SK-MEL-5 (cell line): ENCODE results near the gene SRRM3. TPM values are rescaled to one million over a fixed set of nuclear protein-coding genes. Genes with fewer than 3 reads are reported as not detected.
"Not testable (repeated sequence)": the region's sequence is repeated elsewhere in the genome, so short reads cannot be mapped to it uniquely, and the experiment has no call there.

Source experiments
- DNase-seq: peaks from one replicate; pipeline ENCODE4 v3.0.0-alpha.2; 2016; ENCODE audit warnings: low read depth, low spot score
- in situ Hi-C: cut with HindIII; loops from 2 replicates; pipeline ENCODE4 v1.10.0; 2016; ENCODE audit warnings: low sequenced_read_pairs, high pct_unique_total_duplicates, low pct_unique_long_range_greater_than_20kb
- polyA plus RNA-seq, 2 experiments: library from polyadenylated mRNA; depleted of rRNA; stranded (reverse); fragments of >200 nt; gene quantifications; 2 replicates each; pipeline ENCODE4 v1.2.3, GENCODE V29; 2015
- total RNA-seq: library from RNA; depleted of rRNA; stranded (reverse); fragments of >200 nt; shearing (Covaris generic); gene quantifications from 2 replicates; pipeline ENCODE4 v1.2.3, GENCODE V29; 2014; rRNA removed

The SRRM3 gene, protein sequence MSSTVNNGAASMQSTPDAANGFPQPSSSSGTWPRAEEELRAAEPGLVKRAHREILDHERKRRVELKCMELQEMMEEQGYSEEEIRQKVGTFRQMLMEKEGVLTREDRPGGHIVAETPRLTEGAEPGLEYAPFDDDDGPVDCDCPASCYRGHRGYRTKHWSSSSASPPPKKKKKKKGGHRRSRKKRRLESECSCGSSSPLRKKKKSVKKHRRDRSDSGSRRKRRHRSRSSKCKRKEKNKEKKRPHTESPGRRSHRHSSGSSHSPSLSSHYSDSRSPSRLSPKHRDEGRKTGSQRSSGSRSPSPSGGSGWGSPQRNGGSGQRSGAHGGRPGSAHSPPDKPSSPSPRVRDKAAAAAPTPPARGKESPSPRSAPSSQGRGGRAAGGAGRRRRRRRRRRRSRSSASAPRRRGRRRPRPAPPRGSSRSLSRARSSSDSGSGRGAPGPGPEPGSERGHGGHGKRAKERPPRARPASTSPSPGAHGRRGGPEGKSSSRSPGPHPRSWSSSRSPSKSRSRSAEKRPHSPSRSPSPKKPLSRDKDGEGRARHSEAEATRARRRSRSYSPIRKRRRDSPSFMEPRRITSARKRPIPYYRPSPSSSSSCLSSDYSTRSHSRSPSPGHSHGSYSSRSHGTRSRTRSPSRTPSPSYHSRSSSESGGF
- total RNA-seq: 13.1 and 16.4 TPM in 2 replicates
- 38.8 and 44.1 TPM in 2 replicates for polyA plus RNA-seq (2015; cell fraction: cytosol; rRNA removed)
- 27.2 and 35.6 TPM in 2 replicates for polyA plus RNA-seq (2015; cell fraction: nucleus; rRNA removed)

DNA sequence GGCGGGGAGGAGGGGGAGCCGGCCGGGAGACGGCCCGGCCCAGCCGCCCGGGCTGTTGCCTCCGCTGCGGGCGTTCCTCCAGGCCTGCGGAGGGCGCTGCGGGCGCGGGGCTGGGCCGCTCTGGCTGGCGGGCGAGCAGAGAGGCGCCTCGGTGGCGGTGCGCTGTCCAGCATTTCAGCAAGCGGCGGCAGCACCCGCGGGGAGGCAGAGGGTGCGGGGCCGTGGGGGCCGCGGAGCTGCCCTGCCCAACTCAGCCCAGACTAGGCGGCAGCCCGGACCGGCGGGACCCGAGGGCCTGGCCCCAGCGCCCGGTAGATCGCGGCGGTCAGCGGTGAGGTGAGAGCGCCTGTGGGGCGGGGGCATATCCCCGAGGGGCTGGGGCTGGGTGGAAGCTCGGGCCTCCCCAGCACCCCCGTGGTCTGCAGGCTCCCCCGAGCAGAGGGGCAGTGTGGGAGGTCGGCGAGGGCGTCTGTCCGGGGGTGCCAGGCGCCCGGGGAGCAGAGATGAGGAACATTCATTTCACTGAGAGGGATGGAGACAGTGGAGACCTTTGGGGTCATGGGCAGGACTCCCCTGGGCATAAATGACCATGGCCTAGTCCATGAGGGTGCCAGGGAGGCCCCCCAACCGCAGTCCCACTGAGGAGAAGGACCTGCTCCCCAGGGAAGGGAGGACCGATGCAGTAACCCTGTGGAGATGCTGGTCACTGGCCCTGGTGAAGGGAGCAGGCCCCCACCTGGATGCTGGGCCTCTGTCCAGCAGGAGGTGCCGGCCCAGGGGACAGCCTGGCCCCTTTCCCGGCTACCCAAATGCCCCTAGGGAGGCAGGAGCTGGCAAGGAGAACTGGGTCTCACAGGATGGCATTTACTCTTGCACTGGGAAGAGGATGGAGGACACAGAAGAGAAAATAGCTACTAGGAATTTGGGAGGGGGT is at the start of gene SRRM3:
Gene SRRM3 (plus strand): TSS at position 165 of the 934 bp plus-strand sequence. CDS start 33,171 bp downstream, outside the sequence.
- peak; percentile 79 for DNase-seq
- in situ Hi-C loops: no loop called here

DNA sequence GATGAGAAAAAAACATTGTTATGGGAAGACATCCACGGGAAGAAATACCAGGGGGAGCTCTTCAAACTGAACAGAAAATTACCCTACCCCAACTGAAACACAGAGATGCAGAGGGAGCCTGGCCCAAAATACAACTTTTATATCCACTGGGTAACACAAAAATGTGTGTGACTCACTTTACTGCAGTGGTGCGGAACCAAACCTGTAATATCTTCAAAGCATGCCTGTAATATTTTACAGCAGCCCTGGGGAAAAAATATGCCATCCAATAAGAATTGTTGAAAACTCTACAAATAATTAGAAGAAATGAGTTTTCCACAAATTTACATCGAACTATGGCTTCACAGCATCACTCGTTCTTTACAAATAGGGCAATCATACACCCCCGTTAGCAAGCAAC is 49.8 kb upstream of the SRRM3 start:
- no peak for DNase-seq
- in situ Hi-C loops: no loop called here

DNA sequence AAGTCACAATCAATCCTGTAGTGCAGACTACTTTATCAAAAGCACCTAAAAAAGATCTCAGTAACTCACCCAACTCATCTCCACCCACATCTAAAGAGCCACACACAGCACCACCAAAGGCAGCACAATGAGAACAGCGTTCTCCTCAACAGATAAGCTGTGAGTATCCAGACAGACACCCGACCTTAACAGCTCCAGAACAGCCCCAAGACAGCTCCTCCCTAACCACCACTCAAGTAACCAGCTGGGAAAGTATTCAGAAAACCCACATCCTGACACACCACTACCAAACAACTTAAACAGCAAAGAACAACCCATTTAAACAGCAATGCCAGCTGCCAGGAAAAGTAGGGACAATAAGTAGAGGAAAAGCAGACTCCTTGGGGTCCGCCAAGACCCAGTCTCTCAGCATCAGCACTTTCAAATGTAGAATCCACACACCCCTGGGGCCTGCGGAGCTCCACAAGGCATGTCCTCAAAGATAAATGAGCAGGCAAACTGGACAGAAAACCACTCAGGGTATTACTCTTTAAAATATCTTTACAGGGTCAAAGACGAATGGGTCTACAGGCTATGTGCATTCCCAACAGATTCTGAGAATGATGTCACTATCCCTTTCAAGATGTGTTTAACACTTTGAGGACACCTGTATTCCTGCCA is 48.0 kb upstream of the SRRM3 start:
- DNase-seq: peak; percentile 37
- in situ Hi-C loops: not testable (repeated sequence)

DNA sequence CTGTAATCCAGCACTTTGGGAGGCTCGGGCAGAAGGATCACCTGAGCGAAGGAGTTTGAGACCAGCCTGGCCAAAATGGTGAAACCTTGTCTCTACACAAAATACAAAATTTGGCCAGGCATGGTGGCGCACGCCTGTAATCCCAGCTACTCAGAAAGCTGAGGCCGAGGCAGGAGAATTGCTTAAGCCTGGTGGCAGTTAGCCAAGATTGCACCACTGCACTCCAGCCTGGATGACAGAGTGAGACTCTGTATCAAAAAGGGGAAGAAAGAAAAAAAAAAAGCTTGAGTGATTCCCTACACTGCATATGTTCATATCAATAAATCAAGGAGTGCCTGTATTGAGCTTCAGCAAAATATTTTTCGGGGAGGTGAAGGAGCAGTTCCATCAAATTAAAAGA is 45.8 kb upstream of the SRRM3 start:
- peak; percentile 32 for DNase-seq
- in situ Hi-C loops: no loop called here

DNA sequence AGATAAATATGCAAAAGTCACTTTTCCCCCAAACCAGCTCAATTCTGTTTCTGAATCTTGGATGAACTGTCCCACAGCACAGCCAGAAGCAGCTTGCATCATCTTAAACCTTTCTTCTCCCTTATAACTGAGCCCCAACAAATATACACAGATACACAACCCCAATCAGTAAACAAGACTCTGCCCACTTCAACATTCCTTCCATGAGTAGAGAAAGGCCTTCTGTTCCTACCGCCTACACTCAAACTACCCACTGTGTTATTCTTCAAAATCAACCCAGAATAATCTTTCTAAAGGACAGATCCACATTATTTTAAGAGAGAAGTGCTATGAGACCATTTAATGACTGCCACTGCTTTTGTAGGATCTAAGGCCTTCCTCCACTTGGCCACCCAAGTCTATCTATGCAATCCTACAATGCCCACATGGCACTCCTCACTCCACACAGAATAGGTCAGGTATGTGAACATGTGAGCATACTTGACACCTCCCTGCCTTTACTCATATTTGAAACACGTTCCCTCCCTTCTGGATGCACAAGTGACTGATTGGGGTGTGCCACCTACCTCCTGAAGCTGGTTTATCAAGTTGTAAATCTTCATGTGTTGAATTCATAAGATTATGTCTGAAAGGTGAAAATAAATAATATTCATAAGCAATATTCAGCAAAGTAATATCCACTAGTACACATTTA is 44.6 kb upstream of the SRRM3 start:
- in situ Hi-C loops: not testable (repeated sequence)
- DNase-seq: peak; percentile 31

DNA sequence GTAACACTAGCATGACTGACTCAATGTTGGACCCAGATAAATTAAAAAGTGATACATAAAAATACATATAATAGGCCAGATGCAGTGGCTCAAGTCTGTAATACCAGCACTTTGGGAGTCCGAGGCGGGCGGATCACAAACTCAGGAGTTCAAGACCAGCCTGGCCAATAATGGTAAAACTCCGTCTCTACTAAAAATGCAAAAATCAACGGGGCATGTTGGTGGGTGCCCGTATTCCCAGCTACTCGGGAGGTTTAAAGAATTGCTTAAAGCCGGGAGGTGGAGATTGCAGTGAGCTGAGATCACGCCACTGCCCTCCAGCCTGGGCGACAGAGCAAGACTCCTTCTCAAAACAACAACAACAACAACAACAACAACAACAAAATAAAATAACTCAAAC is 43.3 kb upstream of the SRRM3 start:
- in situ Hi-C loops, DNase-seq: not testable (repeated sequence)

DNA sequence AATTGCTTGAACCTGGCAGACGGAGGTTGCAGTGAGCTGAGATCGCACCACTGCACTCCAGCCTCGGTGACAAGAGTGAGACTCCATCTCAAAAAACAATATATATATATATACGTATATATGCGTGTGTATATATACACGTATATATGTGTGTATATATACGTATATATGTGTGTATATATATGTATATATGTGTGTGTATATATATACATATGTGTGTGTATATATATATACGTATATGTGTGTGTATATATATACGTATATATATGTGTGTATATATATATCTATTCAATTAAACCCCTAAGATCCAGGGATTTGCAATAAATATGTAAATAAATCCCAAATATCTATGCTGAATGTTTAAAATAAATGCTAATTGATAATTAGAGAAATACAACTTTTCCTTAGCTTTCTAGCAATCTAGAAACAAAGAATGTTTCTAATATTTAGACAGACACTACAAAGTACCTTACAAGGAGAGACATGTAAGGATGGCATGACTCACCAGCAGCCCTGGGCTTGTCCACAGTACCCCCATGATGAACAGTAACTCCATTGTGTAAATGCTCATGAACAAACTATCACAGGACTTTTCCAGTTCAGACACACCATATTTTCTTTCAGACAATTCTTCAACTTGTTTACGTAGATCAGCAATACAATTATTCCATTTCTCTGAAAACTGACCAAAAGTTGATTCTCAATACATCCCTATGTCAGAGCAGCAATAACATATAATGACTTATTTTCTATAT is 39.1 kb upstream of the SRRM3 start:
- in situ Hi-C loops: not testable (repeated sequence)
- DNase-seq: peak; percentile 96

DNA sequence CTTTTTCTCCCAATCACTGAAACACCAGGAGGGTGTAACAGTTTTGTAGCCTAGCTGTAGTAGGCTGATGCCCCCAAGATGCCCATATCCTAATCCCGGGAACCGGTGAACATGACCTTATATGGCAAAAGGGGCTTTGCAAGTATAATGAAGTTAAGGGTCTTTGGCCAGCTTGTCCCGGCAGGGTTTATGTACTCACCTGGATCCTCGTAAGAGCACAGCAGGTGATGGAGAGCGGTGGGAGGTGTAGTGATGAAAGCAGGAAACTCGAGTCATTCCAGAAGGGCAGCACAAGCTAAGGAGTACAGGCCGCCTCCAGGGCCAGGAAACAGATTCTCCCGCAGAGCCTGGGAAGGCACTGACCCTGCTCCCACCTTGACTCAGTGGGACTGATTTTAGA is 37.9 kb upstream of the SRRM3 start:
- in situ Hi-C loops, DNase-seq: not testable (repeated sequence)

DNA sequence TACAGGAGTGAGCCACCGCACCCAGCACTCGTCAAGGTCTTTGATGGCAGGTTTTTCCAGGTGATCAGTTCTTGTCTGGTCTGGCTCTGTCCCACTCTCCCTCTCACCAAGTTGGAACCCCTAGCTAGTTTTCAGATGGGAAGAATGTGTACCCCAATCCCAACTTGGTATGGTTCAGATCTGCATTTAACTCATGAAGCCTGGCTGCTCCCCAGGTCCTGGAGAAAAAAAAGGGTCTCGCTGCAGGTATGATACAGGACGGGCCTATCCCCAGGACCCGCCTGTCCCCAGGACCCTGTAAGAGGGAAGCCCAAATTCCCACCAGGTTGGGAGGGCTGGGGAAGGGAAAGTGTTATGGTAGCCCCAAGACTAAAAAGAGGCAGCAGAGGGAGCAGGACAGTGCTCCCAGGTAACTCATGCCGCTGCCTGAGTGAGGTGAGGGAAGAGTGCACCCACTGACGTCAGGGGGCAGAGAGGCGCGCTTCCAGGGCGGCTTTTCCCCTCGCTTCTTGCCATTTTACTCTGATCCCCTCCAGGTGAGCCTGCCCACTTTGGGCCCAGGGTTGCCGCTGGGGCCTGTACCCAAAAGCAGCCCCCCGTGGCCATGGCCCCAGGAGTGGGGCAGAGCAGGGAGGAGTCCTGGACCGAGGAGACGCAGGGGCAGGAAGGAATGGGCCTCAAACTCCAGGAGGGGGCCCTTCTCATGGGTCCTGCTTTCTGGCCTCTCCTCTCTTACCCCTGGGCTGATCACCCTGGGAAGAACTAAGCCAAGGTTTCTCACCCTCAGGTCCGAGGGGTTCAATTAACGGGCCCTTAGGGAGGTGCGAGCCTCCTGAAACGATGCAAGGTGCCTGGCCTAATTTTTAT is 36.4 kb upstream of the SRRM3 start:
- in situ Hi-C loops: no loop called here
- DNase-seq: no peak

DNA sequence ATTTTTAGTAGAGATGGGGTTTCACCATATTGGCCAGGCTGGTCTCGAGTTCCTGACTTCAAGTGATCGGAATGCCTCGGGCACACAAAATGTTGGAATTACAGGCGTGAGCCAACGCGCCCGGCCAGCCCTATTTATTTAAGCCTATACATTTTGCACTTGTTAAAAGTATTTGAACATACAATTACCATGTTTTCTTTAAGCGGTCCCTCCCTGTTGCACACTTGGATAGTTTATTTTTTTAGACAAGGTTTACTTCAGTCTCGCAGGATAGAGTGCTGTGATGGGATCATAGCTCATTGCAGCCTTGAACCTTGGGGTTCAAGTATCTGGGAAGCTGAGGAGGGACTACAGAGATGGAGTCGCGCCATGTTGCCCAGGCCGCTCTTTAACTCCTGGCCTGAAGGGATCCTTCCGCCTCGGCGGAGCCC is 35.7 kb upstream of the SRRM3 start:
- no peak for DNase-seq
- in situ Hi-C loops: no loop called here

DNA sequence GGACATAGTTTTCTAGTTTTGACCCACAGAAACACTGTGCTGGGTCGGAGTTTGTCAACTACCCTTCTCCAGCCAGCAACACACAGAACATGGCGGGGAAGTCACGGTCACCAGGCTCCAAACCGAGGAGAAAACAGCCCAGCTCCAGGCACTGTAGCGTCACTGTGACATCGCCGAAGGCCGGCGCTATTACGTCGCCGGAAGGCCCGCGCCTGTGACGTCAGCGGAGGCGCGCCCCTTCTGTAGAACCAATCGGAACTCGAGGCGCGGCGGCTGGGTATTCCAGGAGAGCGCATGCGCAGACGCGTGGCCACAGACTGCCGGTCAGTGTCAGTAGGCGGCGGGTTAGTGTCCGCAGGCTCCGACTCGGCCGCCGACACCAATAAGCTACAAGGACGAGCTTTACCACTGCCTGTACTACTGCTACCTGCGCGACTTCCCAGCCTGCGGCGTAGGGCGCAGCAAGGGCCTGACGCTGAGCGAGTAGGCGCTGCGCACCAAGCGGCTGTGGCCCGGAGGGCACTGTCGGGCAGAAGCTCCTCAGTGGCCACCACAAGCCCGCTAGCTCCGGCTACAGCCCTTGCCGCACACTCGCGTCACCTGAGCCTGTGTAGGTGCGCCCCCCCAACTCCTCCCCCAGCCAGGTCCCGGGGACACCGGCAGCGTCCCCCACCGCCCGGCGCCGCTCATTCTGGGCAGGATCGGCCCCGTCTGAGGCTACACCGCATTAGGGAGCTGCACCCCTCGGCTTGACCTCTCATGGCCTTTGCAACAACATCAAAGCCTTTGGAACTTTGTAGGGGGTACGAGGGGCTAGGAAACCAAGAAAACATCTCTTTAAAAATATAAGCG is 35.1 kb upstream of the SRRM3 start:
- DNase-seq: peak; percentile 98
- in situ Hi-C loops: no loop called here

DNA sequence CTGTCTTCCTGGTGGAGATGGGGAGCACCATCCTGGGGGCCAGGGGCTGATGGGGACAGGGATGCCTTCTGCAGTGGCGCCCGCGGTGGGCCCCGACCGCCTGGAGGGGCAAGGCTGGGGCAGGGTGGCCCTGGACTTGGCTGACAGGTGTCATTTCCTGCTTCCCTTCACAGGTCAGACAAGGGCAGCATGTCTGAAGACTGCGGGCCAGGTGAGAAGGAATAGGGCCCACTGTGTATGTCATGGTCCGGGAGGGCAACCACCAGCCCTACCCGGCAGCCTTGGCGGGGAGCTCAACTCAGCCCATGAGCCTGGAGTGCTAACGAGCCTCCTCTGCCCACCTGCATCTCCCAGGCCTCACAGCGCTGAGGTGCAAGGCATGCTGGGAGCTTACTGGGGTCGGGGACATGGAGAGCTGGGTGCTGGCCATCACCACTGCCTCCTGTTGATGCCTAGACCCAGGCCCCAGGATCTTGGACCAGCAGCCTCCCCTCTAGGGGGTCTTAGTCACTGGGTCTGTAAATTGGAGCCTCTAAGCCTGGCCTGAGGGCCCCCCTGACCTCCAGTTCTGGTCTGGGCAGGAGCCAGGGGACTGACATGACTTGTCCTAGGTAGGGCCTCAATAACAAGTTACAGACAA is 28.0 kb upstream of the SRRM3 start:
- no peak for DNase-seq
- in situ Hi-C loops: no loop called here

DNA sequence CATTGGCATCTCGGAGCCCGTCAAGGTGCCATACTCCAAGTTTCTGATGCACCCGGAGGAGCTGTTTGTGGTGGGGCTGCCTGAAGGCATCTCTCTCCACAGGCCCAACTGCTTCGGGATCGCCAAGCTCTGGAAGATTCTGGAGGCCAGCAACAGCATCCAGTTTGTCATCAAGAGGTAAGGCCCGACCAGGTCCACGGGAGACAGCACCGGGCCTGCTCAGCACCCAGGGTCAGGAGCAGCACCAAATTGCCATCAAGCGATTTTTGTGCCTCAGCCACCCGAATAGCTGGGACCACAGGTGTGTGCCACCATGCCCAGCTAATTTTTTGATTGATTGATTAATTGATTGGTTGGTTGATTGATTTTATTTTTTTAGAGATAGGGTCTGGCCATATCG is 24.7 kb upstream of the SRRM3 start:
- DNase-seq, in situ Hi-C loops: not testable (repeated sequence)

DNA sequence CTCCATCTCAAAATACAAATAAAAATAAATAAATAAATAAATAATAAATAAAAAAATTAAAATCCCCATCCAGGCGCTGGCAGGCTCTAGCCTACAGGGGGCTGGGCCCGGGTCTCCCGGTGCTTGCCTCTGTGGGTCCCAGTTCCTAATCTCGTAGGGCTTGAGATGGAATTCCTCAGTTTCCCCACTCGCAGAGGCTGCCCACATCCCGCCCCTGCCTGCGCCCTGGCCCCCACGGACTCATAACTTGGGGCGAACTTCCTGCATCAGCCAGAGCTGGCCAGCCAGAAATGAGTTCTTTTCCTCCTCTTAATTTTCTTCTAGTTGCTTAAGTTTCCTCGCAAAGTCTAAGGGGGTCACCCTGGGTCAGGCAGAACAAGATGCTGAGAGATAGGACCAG is 22.0 kb upstream of the SRRM3 start:
- DNase-seq: no peak
- in situ Hi-C loops: no loop called here
